ENCODE data around the gene G6PC2.

Gene G6PC2

DNA sequence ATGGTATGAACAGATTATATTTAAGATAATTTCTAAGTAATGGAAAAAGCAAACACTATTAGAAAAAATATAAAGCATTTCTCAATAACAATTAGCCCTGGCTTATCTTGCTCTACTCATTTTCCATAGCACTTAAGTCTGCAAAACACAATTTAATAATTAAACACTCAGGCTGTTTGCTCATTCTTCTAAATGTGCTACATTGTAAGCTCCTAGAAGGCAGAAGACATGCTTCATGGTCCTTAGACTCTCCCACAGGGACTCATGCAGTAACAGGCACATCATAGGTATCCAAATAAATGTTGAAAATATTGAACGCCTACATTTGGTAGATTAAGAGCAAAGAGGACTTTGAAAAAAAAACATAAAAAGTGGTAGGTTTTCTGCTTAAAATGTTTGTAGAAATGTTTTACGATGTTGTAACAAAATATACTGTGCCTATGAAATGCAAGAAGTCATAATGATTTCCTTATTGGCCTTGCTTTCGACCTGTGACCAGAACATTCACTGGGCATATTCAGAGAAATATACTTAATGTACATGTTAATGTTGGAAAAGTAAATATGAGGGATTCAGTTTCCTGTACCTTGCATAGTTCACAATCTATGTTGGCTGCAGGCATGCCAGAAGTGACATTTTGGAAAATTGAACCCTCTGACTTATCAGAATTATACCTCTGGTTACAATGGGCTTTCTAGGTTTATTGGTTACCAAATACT is 27.2 kb downstream of the G6PC2 start:
- TF ChIP-seq GATA2 (IDR thresholded peaks at IDR 0.05; ENCODE audit: low read depth, low read length): no peak
- no peak for TF ChIP-seq GATA3 (IDR thresholded peaks at IDR 0.05; ENCODE audit: low read depth, low read length)

DNA sequence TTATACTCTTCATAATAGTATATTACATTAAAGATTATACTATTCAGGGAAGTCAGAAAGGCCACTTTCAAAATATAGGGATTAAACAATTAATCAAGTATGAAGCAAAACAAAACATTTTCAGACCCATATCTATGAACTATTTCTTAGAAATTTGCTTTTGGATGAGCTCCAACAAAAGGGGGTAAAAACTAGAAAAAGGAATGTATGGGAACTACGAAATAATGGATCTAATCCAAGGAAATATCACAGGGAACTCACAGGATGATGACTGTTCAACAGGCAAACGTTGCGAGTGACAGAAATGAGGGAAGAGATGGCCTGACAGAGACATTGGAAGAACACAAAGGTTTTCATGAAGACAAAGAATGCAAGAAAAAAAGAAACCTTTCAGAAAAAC is 27.9 kb downstream of the G6PC2 start:
- TF ChIP-seq GATA2 (IDR thresholded peaks at IDR 0.05; ENCODE audit: low read depth, low read length): no peak
- TF ChIP-seq GATA3 (IDR thresholded peaks at IDR 0.05; ENCODE audit: low read depth, low read length): no peak

DNA sequence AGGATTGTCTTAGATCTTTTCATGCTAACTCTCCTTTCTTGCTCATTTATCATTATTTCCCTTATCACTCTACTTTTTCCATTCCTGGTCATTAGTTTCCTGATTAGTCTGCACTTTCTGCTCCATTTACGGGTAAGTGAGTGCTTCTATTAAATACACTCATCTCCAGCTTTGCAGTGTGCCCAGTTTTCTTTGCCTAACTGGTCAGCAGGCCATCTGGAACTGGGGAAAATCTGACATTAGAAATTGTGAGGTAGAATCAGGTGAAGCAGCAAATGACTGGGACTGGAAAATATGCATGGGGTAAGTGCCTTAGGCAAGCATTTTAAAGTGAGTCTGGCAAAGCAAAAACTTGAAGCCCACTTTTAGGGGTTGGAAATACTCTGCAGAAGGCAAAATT is 29.2 kb downstream of the G6PC2 start:
- no peak for TF ChIP-seq GATA3 (IDR thresholded peaks at IDR 0.05; ENCODE audit: low read depth, low read length)
- no peak for TF ChIP-seq GATA2 (IDR thresholded peaks at IDR 0.05; ENCODE audit: low read depth, low read length)

DNA sequence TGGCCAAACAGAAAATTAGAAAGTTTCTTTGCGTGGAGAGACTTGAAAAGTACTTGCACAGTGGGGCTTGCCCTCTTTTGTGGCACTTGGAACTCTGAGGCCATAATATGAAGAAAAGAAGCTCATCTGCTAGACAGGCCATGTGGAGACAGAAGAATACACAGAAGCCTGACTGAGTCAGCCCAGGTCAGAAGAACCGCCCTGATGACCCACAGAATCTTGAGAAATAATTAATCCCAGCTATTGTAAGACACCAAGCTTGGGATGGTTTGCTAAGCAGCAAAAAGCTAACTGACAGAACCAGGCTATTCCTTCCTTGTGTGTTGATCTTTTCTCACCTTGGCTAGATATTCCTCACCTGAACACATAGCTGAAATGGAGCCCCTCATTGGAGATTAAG is 33.7 kb downstream of the G6PC2 start:
- TF ChIP-seq GATA3 (IDR thresholded peaks at IDR 0.05; ENCODE audit: low read depth, low read length): no peak

DNA sequence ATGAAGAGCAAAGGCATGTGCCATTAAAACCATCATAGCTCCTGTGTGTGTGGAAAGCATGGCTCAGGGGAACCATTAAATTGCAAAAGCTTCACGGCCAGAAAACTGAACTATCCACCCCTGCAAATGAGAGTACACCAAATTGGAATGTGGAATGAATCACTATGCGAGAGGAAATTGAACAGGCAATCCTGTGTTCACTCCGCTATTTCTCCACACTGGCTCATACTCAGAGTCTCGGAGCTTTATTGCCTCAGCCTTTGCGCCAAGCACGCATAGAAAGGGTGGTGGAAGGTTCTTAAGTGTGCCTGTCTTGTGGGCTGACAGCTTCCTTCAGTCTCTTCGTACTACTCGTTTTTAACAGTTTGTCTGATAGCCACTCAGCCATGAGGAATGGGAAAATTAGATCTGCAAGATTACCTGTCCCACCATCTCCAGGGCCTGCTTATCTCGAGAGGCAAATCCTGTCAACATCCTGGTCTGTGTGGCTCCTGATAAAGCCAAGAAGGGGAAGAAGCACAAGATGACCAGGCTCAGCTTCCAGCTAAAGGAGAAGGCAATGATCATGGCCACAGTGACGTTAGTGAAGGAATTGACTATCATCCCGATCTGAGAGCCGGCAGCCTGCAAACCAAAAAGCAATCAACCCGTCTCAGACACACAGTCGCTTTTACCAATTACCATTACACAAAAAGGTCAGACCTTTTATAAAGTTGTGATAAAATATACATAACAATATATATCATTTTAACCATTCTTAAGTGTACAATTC is 34.9 kb downstream of the G6PC2 start:
- TF ChIP-seq GATA2 (IDR thresholded peaks at IDR 0.05; ENCODE audit: low read depth, low read length) (no peak), GATA3 (IDR thresholded peaks at IDR 0.05; ENCODE audit: low read depth, low read length) (no peak)

DNA sequence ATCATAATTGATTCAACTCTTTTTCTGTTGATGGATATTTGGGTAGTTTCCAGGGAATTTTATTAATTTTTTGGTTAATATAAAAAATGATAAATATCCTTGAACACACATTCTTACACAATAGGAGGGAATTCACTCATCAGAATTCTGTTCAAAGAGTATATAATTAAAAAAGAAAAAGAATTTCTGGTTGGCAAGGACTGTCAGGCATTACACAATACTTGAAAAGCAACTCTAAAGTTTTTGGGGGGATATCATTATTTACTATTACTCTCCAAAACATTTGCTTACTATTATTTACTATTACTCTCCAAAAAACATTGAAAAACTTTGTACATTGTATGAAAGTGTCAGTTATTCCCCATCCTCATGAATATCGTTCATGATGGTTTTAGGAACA is 38.0 kb downstream of the G6PC2 start:
- TF ChIP-seq GATA3 (IDR thresholded peaks at IDR 0.05; ENCODE audit: low read depth, low read length): no peak
- TF ChIP-seq GATA2 (IDR thresholded peaks at IDR 0.05; ENCODE audit: low read depth, low read length): no peak

DNA sequence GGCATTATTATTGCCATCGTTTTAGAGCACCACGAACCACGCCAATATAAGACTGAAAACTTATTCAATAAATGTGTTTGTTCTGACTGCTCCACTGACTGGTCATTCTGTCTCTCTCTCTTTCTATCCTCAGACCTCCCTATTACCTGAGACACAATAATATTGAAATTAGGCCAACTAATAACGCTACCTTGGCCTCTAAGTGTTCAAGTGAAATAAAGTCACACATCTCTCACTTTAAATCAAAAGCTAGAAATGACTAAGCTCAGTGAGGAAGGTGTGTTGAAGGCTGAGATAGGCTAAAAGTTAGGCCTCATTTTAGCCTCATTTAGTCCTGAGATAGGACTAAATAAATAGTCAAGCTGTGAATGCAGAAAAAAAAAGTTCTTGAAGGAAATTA is 38.8 kb downstream of the G6PC2 start:
- TF ChIP-seq GATA2 (IDR thresholded peaks at IDR 0.05; ENCODE audit: low read depth, low read length) (no peak), GATA3 (IDR thresholded peaks at IDR 0.05; ENCODE audit: low read depth, low read length) (no peak)

DNA sequence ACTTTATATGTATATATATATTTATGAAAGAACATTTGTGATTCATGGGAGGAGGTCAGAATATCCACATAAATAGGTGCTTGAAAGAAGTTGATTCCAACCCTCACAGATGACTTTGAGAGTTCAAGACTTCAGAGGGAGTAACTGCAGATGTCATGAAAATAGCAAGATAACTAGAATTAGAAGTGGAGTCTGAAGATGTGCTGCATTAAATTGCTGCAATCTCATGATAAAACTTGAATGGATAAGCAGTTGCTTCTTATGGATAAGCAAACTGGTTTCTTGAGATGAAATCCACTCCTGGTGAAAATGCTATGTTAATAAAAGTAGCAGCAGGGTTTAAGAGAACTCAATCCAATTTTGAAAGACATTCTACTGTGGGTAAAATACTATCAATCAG is 40.2 kb downstream of the G6PC2 start:
- TF ChIP-seq GATA3 (IDR thresholded peaks at IDR 0.05; ENCODE audit: low read depth, low read length) (no peak), GATA2 (IDR thresholded peaks at IDR 0.05; ENCODE audit: low read depth, low read length) (no peak)

DNA sequence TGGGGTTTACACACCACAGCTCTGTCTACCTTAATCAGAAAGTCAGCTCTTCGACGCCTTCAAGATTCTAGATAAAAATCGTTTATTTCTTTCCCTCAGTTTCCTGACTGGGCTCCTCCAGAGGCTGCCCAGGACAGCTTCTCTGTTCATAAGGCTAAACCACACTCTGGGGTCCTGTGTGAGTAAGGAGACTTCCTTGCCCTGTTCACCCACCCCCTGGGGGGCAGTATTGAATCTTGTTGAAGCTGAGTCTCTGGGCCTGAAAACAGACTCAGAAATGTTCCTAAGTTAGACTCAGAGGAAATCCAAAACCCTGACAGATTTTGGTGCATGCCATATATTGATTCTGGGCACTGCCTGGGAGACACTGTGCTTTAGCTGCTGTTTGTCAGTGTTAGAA is 43.0 kb downstream of the G6PC2 start:
- no peak for TF ChIP-seq GATA3 (IDR thresholded peaks at IDR 0.05; ENCODE audit: low read depth, low read length)
- TF ChIP-seq GATA2 (IDR thresholded peaks at IDR 0.05; ENCODE audit: low read depth, low read length): no peak

DNA sequence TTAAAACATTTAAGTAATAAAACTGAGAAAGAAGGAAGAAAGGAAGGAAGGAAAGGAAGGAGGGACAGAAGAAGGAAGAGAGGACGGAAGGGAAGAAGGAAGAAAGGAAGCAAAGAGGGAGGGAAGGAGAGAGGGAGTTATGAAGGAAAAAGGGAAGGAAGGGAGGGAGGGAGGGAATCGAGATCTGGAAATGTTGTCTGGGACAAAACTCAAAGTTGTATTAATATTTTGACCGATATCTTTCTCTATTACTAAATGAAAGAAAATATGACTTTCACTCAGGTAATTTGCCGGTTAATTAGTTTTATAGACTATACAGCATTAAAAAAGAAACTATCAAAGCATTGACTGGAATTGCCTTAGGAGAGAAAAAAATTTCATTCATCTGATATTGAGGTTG is 44.4 kb downstream of the G6PC2 start:
- TF ChIP-seq GATA3 (IDR thresholded peaks at IDR 0.05; ENCODE audit: low read depth, low read length): no peak
- TF ChIP-seq GATA2 (IDR thresholded peaks at IDR 0.05; ENCODE audit: low read depth, low read length): no peak

DNA sequence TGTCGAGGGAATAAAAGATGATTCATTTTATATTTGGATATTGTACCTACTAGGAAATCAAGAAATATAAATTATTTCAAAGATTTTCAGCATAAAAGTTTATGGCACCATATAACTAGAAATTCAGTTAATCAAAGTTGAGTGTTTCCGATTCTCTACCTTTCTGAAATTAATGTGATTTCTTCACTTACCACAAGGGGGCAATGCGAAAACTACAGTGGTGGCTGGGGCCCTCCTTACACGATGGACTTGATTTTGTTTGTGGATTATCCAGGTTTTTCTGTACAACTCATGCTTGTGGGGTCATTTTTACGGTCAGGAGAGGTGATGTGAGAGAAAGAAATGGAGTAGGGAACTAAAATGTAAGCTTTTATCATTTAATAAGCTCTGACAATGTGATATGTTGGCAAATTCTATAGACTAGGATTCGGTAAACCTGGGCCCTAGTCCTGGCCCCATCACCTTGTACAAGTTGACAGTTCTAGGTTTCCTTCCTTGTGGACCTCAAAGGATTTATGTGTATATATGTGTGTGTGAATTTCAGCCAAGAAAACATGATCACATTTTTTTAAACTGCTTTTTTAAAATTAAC is 47.6 kb downstream of the G6PC2 start:
- TF ChIP-seq GATA3 (IDR thresholded peaks at IDR 0.05; ENCODE audit: low read depth, low read length) (no peak), GATA2 (IDR thresholded peaks at IDR 0.05; ENCODE audit: low read depth, low read length) (no peak)

DNA sequence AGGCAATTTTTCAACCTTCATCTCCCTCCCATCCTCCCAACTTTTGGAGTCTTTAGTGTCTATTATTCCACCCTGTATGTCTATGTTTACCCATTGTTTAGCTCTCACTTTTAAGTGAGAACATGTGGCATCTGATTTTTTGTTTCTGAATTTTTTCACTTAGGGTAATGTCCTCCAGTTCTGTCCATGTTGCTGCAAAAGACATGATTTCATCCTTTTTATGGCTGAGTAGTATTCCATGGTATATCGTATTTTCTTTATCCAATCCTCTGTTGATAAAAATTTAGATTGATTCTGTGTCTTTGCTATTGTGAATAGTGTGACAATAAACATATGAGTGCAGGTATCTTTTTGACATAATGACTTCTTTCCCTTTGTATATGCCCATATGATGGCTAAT is 48.2 kb downstream of the G6PC2 start:
- TF ChIP-seq GATA3 (IDR thresholded peaks at IDR 0.05; ENCODE audit: low read depth, low read length) (no peak), GATA2 (IDR thresholded peaks at IDR 0.05; ENCODE audit: low read depth, low read length) (no peak)

DNA sequence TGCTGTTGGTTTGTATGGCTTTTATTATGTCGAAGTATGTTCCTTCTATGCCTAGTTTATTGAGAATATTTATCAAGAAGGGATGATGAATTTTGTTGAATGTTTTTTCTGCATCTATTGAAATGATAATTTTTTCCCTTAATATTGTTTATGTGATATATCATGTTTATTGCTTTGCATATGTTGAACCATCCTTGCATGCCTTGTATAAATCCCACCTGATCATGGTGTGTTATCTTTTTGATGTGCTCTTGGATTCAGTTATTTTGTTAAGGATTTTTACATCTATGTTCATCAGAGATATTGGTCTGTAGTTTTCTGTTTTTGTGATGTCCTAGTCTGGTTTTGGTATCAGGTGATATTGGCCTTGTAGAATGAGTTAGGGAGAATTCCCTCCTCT is 50.8 kb downstream of the G6PC2 start:
- TF ChIP-seq GATA2 (IDR thresholded peaks at IDR 0.05; ENCODE audit: low read depth, low read length) (no peak), GATA3 (IDR thresholded peaks at IDR 0.05; ENCODE audit: low read depth, low read length) (no peak)

DNA sequence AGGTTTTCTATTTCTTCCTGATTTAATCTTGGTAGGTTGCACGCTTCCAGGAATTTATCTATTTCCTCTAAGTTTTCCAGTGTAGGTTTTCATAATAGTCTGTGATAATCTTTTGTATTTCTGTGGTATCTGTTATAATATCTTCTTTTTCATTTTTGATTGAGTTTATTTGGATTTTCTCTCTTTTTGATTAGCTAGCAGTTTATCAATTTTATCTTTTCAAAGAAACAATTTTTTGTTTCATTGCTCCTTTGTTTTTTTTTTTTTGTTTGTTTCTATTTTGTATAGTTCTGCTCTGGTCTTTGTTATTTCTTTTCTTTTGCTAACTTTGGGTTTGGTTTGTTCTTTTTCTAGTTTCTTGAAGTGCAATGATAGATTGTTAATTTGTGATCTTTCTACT is 51.3 kb downstream of the G6PC2 start:
- TF ChIP-seq GATA2 (IDR thresholded peaks at IDR 0.05; ENCODE audit: low read depth, low read length): no peak
- no peak for TF ChIP-seq GATA3 (IDR thresholded peaks at IDR 0.05; ENCODE audit: low read depth, low read length)

DNA sequence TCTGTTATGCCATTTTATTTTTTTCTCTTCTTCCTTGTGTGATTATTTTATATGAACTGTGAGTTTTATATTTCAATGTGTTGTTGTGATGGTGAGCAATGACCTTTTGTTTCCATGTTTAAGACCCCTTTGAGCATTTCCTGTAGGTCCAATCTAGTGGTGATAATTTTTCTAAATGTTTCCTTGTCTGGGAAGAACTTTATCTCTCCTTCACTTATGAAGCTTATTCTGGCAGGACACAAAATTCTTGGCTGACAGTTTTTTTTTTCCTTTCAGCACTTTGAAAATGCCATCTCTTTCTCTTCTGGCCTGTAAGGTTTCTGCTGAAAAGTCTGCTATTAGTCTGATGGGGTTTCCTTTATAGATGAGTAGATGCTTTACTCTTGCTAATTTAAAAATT is 53.2 kb downstream of the G6PC2 start:
- TF ChIP-seq GATA2 (IDR thresholded peaks at IDR 0.05; ENCODE audit: low read depth, low read length) (no peak), GATA3 (IDR thresholded peaks at IDR 0.05; ENCODE audit: low read depth, low read length) (no peak)

Data from SH-SY5Y (cell line).